Smooth muscle cell (in vitro differentiated cells): ENCODE results near the gene MISP. TPM values are rescaled to one million over a fixed set of nuclear protein-coding genes. Genes with fewer than 3 reads are reported as not detected.
A peak's percentile ranks its signal among the peaks of the same experiment; 100 is the strongest.

Experiments used
- DNase-seq: peaks from one replicate; lab custom pipeline; 2025; ENCODE audit not compliant: unreplicated experiment; lab: John Stamatoyannopoulos, UW
- H2AFZ ChIP-seq: fragments of 200-600 bp; sonication (generic); 2 replicates; pipeline ENCODE4 v1.6.0; 2016; ENCODE audit warnings: antibody characterized with exemption, low read depth, mild to moderate bottlenecking
- H3F3A ChIP-seq: fragments of 200-600 bp; sonication (generic); 2 replicates; pipeline ENCODE4 v1.6.0; 2017; ENCODE audit warnings: antibody characterized with exemption, low read depth
- H3K27ac ChIP-seq: fragments of 200-600 bp; sonication (generic); 2 replicates; pipeline ENCODE4 v1.5.1; 2016; ENCODE audit warnings: low read depth, mild to moderate bottlenecking
- H3K27me3 ChIP-seq: fragments of 200-600 bp; sonication (generic); 2 replicates; pipeline ENCODE4 v1.6.1; 2016; ENCODE audit warnings: low read depth, mild to moderate bottlenecking
- H3K36me3 ChIP-seq: fragments of 200-600 bp; sonication (generic); 2 replicates; pipeline ENCODE4 v1.5.1; 2016; ENCODE audit warnings: low read depth
- H3K4me1 ChIP-seq: fragments of 200-600 bp; sonication (generic); 2 replicates; pipeline ENCODE4 v1.5.1; 2016; ENCODE audit warnings: low read depth
- H3K4me2 ChIP-seq: fragments of 200-600 bp; sonication (generic); 2 replicates; pipeline ENCODE4 v1.6.0; 2016; ENCODE audit warnings: mild to moderate bottlenecking
- H3K4me3 ChIP-seq: fragments of 200-600 bp; sonication (generic); 2 replicates; pipeline ENCODE4 v1.5.1; 2016; ENCODE audit warnings: mild to moderate bottlenecking
- H3K79me2 ChIP-seq: fragments of 200-600 bp; sonication (generic); 2 replicates; pipeline ENCODE4 v1.6.0; 2016; ENCODE audit warnings: low read depth, mild to moderate bottlenecking
- H3K9ac ChIP-seq: fragments of 200-600 bp; sonication (generic); 2 replicates; pipeline ENCODE4 v1.6.0; 2016; ENCODE audit warnings: low read depth
- H3K9me3 ChIP-seq: fragments of 200-600 bp; sonication (generic); replicated peaks from 2 replicates; pipeline ENCODE4 v1.5.1; 2016; ENCODE audit warnings: low read depth
- H4K20me1 ChIP-seq: fragments of 200-600 bp; sonication (generic); 2 replicates; pipeline ENCODE4 v1.6.0; 2016; ENCODE audit warnings: low read depth
- CTCF ChIP-seq: fragments of 200-600 bp; sonication (generic); IDR thresholded peaks from 2 replicates; pipeline ENCODE4 v1.5.1; 2017; ENCODE audit warnings: borderline replicate concordance, mild to moderate bottlenecking, antibody characterized with exemption; ENCODE audit not compliant: insufficient read depth, poor library complexity, severe bottlenecking
- WGBS: methylation state at CpG from one replicate; pipeline ENCODE4 v1.1.7; 2016; ENCODE audit warnings: low lambda C conversion rate; 5-methylcytosine and 5-hydroxymethylcytosine counted together
- microRNA counts: library from miRNA; unstranded; fragments of <30 nt; microRNA quantifications from one replicate; lab custom pipeline; 2016
- microRNA-seq: library from miRNA; unstranded; fragments of <30 nt; microRNA quantifications from one replicate; pipeline ENCODE4, GENCODE V29; 2016; ENCODE audit warnings: borderline number of aligned reads
- polyA plus RNA-seq: library from polyadenylated mRNA; unstranded; fragments of >200 nt; fragmentation: Nextera tagmentation; extraction: Ambion mirVana; gene quantifications from 2 replicates; pipeline ENCODE4 v1.2.1, GENCODE V29; 2016
- small RNA-seq: library from RNA; depleted of rRNA; stranded (forward); fragments of <200 nt; gene quantifications from one replicate; pipeline ENCODE3, GENCODE V24; 2014
- total RNA-seq: library from RNA; depleted of rRNA; stranded (reverse); fragments of >200 nt; gene quantifications from 2 replicates; pipeline ENCODE4 v1.2.3, GENCODE V29; 2014

MISP gene
- total and polyA plus RNA-seq, 2 experiments from 2014 or later, result 1.2 to 1.7 TPM

GRCh38 chr19:812049-812746 lies 61.3 kb downstream of the MISP start:
- 95% methylated on average over 41 of the region's 80 CpGs for WGBS
- no peak overlapping the region for H3K9ac ChIP-seq
- no peak overlapping the region for H3K27ac ChIP-seq
- H3K4me2 ChIP-seq, result no peak overlapping the region
- peaks cover 18% of the 10 kb centered on the region for H3K36me3 ChIP-seq
- H2AFZ ChIP-seq, result no peak overlapping the region
- peaks cover 59% of the 10 kb centered on the region for H4K20me1 ChIP-seq
- DNase-seq, result no peak
- H3K4me3 ChIP-seq, result no peak overlapping the region
- H3K9me3 ChIP-seq, result no peaks in the 10 kb centered on the region
- H3K79me2 ChIP-seq, result peaks cover 29% of the 10 kb centered on the region
- no peaks in the 10 kb centered on the region for H3K27me3 ChIP-seq
- H3K4me1 ChIP-seq, result no peaks in the 10 kb centered on the region
- H3F3A ChIP-seq, result peaks cover 27% of the 10 kb centered on the region
- no peak for TF ChIP-seq CTCF

- H3K9ac ChIP-seq, result no peak overlapping the region
- H3K79me2 ChIP-seq, result peaks cover 24% of the 10 kb centered on the region
- H3K4me1 ChIP-seq, result no peaks in the 10 kb centered on the region
- peaks cover 53% of the 10 kb centered on the region for H4K20me1 ChIP-seq
- no peak overlapping the region for H3K27ac ChIP-seq
- no peaks in the 10 kb centered on the region for H3K27me3 ChIP-seq
- peaks cover 12% of the 10 kb centered on the region for H3K36me3 ChIP-seq
- no peak overlapping the region for H2AFZ ChIP-seq
- H3K4me2 ChIP-seq, result no peak overlapping the region
- TF ChIP-seq CTCF, result no peak
- DNase-seq, result no peak
- H3K9me3 ChIP-seq, result no peaks in the 10 kb centered on the region
- peaks cover 24% of the 10 kb centered on the region for H3F3A ChIP-seq
- no peak overlapping the region for H3K4me3 ChIP-seq
- WGBS, result 99% methylated on average over 58 of the region's 72 CpGs
Measured at GRCh38 chr19:812747-813218, 61.9 kb downstream of the MISP start.

GRCh38 chr19:813219-814151 lies 62.6 kb downstream of the MISP start:
- H3K27ac ChIP-seq, result no peak overlapping the region
- 95% methylated on average over 55 of the region's 87 CpGs for WGBS
- H3K27me3 ChIP-seq, result no peaks in the 10 kb centered on the region
- peaks cover 11% of the 10 kb centered on the region for H3K36me3 ChIP-seq
- no peak overlapping the region for H3K4me3 ChIP-seq
- H3K4me1 ChIP-seq, result no peaks in the 10 kb centered on the region
- no peak overlapping the region for H3K9ac ChIP-seq
- peaks cover 17% of the 10 kb centered on the region for H3K79me2 ChIP-seq
- peaks cover 46% of the 10 kb centered on the region for H4K20me1 ChIP-seq
- H3F3A ChIP-seq, result peaks cover 20% of the 10 kb centered on the region
- DNase-seq, result no peak
- no peaks in the 10 kb centered on the region for H3K9me3 ChIP-seq
- H2AFZ ChIP-seq, result no peak overlapping the region
- no peak for TF ChIP-seq CTCF
- H3K4me2 ChIP-seq, result no peak overlapping the region

MicroRNAs encoded within 50 kb of the gene (microRNA counts, 767-probe panel; counts per million panel counts)
- 183 counts per million for microRNA hsa-miR-3187-3p (lab: Ali Mortazavi, UCI)

Small RNAs within 50 kb of the gene (microRNA-seq; reads per million reads assigned to microRNA genes)
- 34.5 reads per million, percentile 41 among the genes with 10 or more reads in this experiment for gene MIR3187
- 4.7 reads per million for gene MIR4745

Small RNAs within 50 kb of the gene (small RNA-seq; reads per million reads assigned to genes)
- gene MIR3187, result not detected

Other genes starting within 250 kb of the MISP start
- gene TPGS1, start 243.6 kb upstream of the MISP start, total RNA-seq, result 14.6 and 20.5 TPM in 2 replicates
- gene TPGS1, start 243.6 kb upstream of the MISP start, polyA plus RNA-seq, result 49.3 and 51.3 TPM in 2 replicates
- 67.7 and 72.7 TPM in 2 replicates for gene CDC34, start 219.4 kb upstream of the MISP start, total RNA-seq
- 151 and 159 TPM in 2 replicates for gene CDC34, start 219.4 kb upstream of the MISP start, polyA plus RNA-seq
- gene GZMM, start 207.1 kb upstream of the MISP start, total RNA-seq, result not detected in 2 replicates
- gene GZMM, start 207.1 kb upstream of the MISP start, polyA plus RNA-seq, result 0.23 and 0.64 TPM in 2 replicates
- 431 and 469 TPM in 2 replicates for gene BSG, start 178.5 kb upstream of the MISP start, total RNA-seq
- 971 and 1,057 TPM in 2 replicates for gene BSG, start 178.5 kb upstream of the MISP start, polyA plus RNA-seq
- 0.27 and 0.81 TPM in 2 replicates for gene HCN2, start 161.2 kb upstream of the MISP start, total RNA-seq
- 0.12 and 0.49 TPM in 2 replicates for gene HCN2, start 161.2 kb upstream of the MISP start, polyA plus RNA-seq
- 15.2 and 23.8 TPM in 2 replicates for gene POLRMT, start 117.6 kb upstream of the MISP start, total RNA-seq
- 65.3 and 74.2 TPM in 2 replicates for gene POLRMT, start 117.6 kb upstream of the MISP start, polyA plus RNA-seq
- not detected in 2 replicates for gene FGF22, start 111.2 kb upstream of the MISP start, total RNA-seq
- 0.18 TPM in 2 replicates for gene FGF22, start 111.2 kb upstream of the MISP start, polyA plus RNA-seq
- gene RNF126, start 87.9 kb upstream of the MISP start, total RNA-seq, result 19.8 and 24.6 TPM in 2 replicates
- 55.7 and 60.4 TPM in 2 replicates for gene RNF126, start 87.9 kb upstream of the MISP start, polyA plus RNA-seq
- 117 and 132 TPM in 2 replicates for gene FSTL3, start 74.7 kb upstream of the MISP start, total RNA-seq
- gene FSTL3, start 74.7 kb upstream of the MISP start, polyA plus RNA-seq, result 153 and 172 TPM in 2 replicates
- not detected in 2 replicates for gene PRSS57, start 55.7 kb upstream of the MISP start, total RNA-seq
- not detected in 2 replicates for gene PRSS57, start 55.7 kb upstream of the MISP start, polyA plus RNA-seq
- 11.1 and 17.1 TPM in 2 replicates for gene PALM, start 42.2 kb upstream of the MISP start, total RNA-seq
- gene PALM, start 42.2 kb upstream of the MISP start, polyA plus RNA-seq, result 16.6 and 21.3 TPM in 2 replicates
- gene PTBP1, start 46.3 kb downstream of the MISP start, total RNA-seq, result 123 and 167 TPM in 2 replicates
- 226 and 238 TPM in 2 replicates for gene PTBP1, start 46.3 kb downstream of the MISP start, polyA plus RNA-seq
- 6.5 and 10.7 TPM in 2 replicates for gene PLPPR3, start 70.8 kb downstream of the MISP start, total RNA-seq
- gene PLPPR3, start 70.8 kb downstream of the MISP start, polyA plus RNA-seq, result 13.7 and 14.7 TPM in 2 replicates
- 0.45 and 8.0 TPM in 2 replicates for gene AZU1, start 76.7 kb downstream of the MISP start, total RNA-seq
- gene AZU1, start 76.7 kb downstream of the MISP start, polyA plus RNA-seq, result 0.32 and 2.2 TPM in 2 replicates
- gene PRTN3, start 89.9 kb downstream of the MISP start, total RNA-seq, result not detected in 2 replicates
- not detected in 2 replicates for gene PRTN3, start 89.9 kb downstream of the MISP start, polyA plus RNA-seq
- not detected in 2 replicates for gene ELANE, start 101.2 kb downstream of the MISP start, total RNA-seq
- gene ELANE, start 101.2 kb downstream of the MISP start, polyA plus RNA-seq, result not detected in 2 replicates
- not detected in 2 replicates for gene CFD, start 108.6 kb downstream of the MISP start, total RNA-seq
- gene CFD, start 108.6 kb downstream of the MISP start, polyA plus RNA-seq, result 0.34 and 1.9 TPM in 2 replicates
- 19.0 and 25.2 TPM in 2 replicates for gene MED16, start 142.1 kb downstream of the MISP start, total RNA-seq
- gene MED16, start 142.1 kb downstream of the MISP start, polyA plus RNA-seq, result 86.8 and 87.1 TPM in 2 replicates
- gene RNU6-9, start 142.4 kb downstream of the MISP start, total RNA-seq, result not detected in 2 replicates
- not detected in 2 replicates for gene RNU6-9, start 142.4 kb downstream of the MISP start, polyA plus RNA-seq
- 25.9 and 42.3 TPM in 2 replicates for gene R3HDM4, start 162.1 kb downstream of the MISP start, total RNA-seq
- 69.4 and 70.5 TPM in 2 replicates for gene R3HDM4, start 162.1 kb downstream of the MISP start, polyA plus RNA-seq
- 0.27 TPM in 1 of 2 replicates, not detected in the other for gene KISS1R, start 166.2 kb downstream of the MISP start, total RNA-seq
- 0.61 and 1.4 TPM in 2 replicates for gene KISS1R, start 166.2 kb downstream of the MISP start, polyA plus RNA-seq
- 50.3 TPM in 2 replicates for gene ARID3A, start 174.9 kb downstream of the MISP start, total RNA-seq
- 45.7 and 75.2 TPM in 2 replicates for gene ARID3A, start 174.9 kb downstream of the MISP start, polyA plus RNA-seq
- gene WDR18, start 233.2 kb downstream of the MISP start, total RNA-seq, result 33.8 and 69.4 TPM in 2 replicates
- gene WDR18, start 233.2 kb downstream of the MISP start, polyA plus RNA-seq, result 153 and 160 TPM in 2 replicates
- gene GRIN3B, start 249.3 kb downstream of the MISP start, total RNA-seq, result 1.2 and 12.6 TPM in 2 replicates
- gene GRIN3B, start 249.3 kb downstream of the MISP start, polyA plus RNA-seq, result 1.2 and 3.6 TPM in 2 replicates